SH-SY5Y (cell line): ENCODE results near the gene DLGAP3.

Experiments
- GATA2 ChIP-seq: IDR thresholded peaks from 2 replicates; pipeline ENCODE4 v1.6.1; 2011; ENCODE audit warnings: mild to moderate bottlenecking, low read depth, low read length
- GATA3 ChIP-seq: IDR thresholded peaks from 2 replicates; pipeline ENCODE4 v1.6.1; 2011; ENCODE audit warnings: low read depth, mild to moderate bottlenecking, low read length, moderate library complexity

Gene DLGAP3, protein sequence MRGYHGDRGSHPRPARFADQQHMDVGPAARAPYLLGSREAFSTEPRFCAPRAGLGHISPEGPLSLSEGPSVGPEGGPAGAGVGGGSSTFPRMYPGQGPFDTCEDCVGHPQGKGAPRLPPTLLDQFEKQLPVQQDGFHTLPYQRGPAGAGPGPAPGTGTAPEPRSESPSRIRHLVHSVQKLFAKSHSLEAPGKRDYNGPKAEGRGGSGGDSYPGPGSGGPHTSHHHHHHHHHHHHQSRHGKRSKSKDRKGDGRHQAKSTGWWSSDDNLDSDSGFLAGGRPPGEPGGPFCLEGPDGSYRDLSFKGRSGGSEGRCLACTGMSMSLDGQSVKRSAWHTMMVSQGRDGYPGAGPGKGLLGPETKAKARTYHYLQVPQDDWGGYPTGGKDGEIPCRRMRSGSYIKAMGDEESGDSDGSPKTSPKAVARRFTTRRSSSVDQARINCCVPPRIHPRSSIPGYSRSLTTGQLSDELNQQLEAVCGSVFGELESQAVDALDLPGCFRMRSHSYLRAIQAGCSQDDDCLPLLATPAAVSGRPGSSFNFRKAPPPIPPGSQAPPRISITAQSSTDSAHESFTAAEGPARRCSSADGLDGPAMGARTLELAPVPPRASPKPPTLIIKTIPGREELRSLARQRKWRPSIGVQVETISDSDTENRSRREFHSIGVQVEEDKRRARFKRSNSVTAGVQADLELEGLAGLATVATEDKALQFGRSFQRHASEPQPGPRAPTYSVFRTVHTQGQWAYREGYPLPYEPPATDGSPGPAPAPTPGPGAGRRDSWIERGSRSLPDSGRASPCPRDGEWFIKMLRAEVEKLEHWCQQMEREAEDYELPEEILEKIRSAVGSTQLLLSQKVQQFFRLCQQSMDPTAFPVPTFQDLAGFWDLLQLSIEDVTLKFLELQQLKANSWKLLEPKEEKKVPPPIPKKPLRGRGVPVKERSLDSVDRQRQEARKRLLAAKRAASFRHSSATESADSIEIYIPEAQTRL

DNA sequence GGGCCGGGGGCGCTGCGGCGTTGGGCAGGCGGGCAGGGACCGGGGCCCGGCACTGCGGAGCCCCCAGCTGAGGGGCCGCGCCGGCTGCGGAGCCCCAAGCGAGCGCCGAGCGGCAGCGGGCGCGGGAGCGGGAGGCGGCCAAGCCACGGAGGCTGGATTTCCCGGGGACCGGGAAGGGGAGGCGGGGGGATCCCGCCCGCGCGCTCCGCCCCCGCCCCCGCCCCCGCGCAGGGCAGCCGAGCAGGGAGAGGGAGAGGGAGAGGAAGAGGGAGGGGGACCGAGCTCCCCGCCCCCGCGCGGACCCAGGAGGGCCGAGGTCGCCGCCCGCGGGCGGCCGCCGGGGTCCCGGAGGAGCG, at the start of gene DLGAP3:
Gene DLGAP3 (minus strand): TSS at position 154 of the 356 bp plus-strand sequence. CDS start 24,267 bp downstream, outside the sequence.
- TF ChIP-seq GATA3, result no peak
- TF ChIP-seq GATA2, result no peak

DNA sequence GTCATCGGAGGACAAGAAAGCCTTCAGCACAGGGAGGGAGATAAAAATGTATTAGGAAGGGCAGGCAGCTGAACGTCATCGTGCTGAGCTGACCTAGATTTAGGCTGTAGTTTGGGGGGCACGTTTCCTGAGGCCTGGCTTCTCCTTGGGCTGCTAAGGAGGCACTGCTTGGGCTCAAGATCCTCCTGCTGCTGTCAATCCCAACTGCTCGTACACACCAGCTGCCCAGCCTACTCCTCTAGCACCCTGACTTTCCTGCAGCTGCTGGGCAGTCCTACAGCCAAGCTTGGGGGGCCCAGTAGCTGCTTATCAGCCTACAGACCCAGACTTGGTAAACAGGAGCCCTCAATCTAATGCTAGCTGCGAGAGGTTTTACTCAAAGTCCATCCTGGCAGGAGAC, 49.5 kb upstream of the DLGAP3 start:
- TF ChIP-seq GATA2, result no peak
- TF ChIP-seq GATA3, result no peak

DNA sequence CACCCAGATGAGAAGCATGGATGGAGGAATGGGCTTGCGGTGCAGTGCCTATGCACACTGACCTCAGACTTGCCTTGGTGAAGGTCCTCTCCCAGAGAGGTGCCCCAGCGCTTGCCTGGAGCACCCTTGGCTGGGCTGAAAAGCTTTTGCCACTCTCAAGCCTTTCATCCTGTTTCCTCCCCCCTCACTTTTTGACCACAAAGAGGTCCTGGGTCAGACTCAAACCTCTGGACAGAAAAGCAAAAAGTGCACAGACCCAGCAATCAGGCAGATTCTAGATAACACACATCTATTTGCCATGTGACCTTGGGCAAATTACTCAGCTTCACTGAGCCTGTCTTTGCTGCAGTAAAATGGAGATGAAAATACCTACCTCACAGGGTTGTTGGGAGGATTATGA, 48.4 kb upstream of the DLGAP3 start:
- TF ChIP-seq GATA3 (no peak), GATA2 (peak; percentile 49)

DNA sequence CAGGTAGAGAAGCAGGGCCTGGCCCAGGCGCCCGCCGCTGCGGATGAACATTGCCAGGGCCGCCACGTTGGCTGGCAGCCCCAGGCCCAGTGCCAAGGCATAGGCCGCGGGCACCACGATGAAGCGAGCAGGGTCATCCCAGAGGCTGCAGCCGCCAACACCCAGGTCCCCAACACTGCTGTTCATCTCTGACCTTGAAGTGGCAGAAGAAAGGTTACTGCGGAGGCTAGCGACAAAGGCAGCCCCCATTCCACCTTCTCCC, 47.7 kb upstream of the DLGAP3 start:
- no peak for TF ChIP-seq GATA3
- no peak for TF ChIP-seq GATA2

DNA sequence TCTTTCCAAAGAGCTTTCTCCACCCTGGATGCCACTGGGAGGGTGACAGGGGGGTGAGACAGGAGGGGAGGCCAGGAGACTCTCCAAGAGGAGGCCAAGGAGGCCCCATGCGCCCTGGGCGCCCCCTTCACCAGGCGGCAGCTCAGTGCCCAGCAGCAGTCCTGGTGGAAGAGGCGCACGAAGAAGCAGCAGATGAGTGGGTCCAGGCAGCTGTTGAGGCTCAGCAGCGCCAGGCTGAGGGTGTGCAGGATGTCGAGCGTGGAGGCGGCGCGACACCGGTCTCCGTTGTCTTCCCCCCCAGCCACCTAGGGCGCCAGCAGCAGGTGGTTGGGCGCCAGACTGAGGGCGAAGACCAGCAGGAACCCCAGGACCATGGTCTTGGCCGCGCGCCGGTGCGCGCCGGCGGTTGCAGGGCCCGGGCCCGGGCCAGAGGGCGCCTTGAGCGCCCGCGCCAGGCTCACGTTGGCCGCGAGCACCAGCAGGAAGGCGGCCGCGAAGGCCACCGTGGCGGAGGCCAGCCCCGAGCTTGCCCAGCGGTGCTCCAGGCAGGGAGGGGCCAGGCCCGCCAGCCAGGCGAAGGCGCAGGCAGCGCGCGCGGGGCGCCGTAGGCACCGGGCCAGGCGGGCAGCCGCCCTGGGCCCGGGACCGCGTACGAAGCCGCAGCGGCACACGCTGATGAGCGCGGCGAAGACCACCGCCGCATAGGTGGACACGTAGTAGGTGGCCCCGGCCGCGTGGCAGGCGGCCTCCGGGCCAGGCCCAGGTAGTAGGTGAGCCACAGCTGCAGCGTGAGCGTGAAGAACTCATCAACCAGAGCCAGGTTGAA, 47.1 kb upstream of the DLGAP3 start:
- TF ChIP-seq GATA3, result no peak
- no peak for TF ChIP-seq GATA2

DNA sequence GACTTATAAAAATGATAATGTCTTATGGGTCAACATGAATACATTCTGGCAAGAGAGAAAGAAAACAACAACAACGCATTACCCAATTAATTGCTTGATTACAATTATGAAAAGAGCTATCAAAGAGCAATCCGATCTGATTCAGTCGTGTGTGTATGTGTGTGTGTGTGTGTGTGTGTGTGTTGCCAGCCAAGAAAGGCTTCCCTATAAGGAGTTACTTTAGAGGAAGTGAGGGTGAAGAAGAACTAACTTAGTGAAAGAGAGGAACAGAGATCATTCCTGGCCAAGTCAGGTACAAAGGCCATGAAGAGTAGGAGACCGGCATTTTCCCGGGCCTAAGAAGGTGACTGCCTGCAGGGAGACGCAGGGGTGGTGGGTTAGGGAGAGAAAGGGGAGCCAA, 46.3 kb upstream of the DLGAP3 start:
- TF ChIP-seq GATA3 (no peak), GATA2 (no peak)

DNA sequence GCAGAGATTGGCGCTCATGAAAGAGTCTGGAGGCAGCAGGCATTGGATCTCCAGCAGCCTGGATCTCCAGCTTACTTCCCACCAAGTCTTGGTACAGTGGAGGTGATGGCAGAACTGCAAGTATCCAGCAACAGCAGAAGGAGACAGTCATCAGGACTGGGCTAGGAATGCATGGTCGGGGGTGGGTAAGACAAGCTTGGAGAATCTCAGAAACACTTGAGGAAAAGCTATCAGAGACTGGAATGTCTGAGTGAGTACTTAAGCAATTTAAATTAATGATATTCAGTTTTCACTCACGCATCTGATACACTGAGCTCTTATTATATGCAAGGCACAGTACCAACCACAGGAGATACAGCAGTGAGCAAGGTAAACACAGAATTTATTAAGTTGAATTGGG, 45.9 kb upstream of the DLGAP3 start:
- TF ChIP-seq GATA3 (no peak), GATA2 (no peak)

DNA sequence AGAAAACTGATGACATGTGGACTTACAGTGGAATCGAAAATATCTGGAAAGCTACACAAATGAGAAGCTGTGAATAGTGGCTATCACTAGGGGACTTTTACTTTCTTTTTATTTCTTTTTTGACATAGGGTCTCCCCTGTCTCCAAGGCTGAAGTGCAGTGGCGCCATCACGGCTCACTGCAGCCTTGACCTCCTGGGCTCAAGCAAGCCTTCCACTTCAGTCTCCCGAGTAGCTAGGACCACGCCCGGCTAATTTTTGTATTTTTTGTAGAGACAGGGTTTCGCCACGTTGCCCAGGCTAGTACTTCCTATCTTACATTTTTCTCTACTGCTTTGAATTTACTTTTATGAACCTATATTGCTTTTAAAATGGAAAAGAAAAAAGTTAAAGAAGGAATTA, 45.2 kb upstream of the DLGAP3 start:
- TF ChIP-seq GATA2 (no peak), GATA3 (no peak)

DNA sequence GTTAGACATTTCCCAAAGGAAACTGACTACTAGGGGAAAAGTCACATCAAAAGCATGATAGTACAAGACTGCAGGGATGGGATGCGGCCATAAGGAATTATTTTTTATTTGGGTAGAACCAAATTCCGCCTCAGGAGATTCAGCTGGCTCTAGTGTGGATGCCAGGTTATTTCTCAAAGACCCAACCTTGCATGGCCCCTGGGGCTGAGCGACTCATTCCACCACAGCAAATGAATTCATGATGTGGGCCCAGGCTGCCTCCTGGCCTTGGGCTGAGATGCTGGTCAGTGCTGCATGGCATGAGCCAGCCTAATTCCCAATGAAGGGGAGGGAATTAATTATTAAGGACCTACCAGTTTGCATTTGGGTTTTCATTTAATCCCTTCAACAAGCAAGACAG, 43.9 kb upstream of the DLGAP3 start:
- TF ChIP-seq GATA3 (no peak), GATA2 (no peak)

DNA sequence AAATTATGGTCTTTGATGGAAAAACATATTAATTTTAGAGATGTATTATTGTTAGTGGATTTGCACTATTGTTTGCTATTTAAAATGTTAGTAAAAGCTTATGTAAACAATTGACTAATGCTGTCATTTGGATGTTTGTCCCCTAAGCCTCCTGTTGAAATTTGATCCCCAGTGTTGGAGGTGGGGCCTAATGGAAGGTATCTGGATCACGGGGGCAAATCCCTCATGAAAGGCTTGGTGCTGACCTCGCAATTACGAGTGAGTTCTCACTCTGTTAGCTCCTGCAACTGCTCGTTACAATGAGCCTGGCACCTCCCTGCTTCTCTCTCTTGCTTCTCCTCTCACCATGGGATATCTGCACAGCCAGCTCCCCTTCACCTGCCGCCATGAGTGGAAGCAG, 41.4 kb upstream of the DLGAP3 start:
- TF ChIP-seq GATA3 (no peak), GATA2 (no peak)

DNA sequence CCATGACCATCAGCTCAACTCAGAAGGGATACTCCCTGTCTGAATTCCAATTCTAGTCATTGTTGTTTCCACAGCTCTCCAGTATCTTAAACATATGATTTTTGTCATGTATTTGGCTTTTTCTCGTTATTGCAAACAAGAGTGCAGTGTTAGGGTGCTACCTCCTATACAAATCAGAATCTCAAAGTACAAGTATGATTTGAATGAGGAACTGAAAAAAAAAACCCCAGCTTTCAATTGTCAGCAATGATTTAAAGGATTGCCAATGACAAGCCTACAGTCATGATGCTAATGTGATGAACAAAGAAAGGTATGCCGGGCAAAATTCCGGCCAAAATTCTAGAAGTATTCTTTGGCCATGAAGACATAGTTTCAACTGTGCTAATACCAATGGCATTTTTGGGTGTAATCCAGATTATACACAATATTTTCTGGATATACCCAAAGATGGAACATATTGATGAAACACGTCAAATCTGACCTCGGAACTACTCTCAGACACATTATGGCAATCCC, 40.8 kb upstream of the DLGAP3 start:
- TF ChIP-seq GATA2, result no peak
- TF ChIP-seq GATA3, result no peak

DNA sequence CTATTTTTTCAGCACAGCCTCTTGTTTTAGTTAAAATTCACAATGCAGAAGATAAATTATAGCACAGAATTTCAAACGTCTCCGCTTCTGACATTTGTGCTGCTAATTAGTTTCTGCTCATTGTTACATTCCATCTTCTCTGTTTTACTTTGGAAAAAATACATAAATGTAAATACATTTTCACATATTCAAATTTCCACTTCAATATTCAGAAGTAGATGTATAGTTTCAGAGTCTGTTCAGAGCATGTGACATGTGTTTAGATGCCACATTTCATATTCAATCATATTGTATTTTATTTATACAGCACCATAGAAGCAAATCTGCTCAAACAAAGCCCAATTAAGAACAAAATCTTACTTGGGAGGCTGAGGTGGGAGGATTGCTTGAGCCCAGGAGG, 36.1 kb upstream of the DLGAP3 start:
- no peak for TF ChIP-seq GATA3
- TF ChIP-seq GATA2, result no peak

DNA sequence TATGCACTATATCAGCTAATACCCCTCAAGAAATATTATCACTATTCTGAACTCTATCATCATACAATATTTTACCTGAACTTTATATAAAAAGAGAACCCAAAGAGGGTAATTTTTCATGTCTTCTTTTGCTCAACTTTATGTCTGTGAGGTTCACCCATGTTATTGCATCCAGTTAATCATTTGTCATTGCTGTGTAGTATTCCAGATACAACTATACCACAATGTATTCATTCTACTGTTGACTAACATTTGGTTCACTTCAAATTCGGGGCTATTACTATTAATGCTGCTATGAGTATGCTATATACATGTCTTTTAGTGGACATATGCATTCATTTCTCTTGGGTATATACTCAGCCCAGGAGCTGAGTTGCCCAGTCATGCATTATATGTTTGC, 21.0 kb upstream of the DLGAP3 start:
- no peak for TF ChIP-seq GATA3
- TF ChIP-seq GATA2, result no peak

DNA sequence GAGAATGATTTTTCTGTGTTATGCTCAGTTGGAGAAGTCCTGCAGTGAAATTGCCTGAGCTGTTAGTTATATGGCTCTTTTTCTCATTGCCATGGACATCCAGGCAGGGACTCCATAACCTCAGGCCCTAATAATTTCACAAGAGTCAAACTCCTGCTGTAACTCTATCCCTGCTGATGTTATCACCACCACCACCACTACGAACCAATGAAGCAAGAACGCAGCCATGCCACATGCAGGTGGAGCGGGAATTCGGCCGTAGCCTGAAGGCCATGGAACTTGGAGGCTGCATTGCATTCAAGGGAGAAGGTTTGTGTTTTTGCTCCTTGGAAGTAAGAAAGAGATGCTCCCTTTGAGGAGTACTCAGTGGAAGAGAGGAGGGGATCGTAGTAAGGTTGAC, 16.8 kb upstream of the DLGAP3 start:
- TF ChIP-seq GATA2, result no peak
- no peak for TF ChIP-seq GATA3

DNA sequence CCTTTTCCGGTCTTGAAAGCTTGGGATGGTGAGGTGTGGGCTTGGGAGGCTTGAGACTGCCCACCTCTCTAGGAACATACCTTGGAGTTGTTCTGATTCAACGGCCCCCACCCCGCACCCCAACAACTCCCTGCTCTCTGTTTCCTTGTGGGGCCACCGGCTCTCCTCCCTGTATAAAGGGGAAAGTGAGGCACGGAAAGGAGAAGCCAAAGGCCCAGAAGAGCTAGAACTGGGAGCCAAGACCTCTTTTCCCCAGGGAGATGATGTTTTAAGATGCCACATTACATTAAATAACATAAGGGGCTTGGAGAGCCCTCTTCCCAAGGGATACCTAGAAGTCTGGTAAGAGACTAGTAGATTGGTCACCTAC, 1.2 kb upstream of the DLGAP3 start:
- TF ChIP-seq GATA2, result no peak
- TF ChIP-seq GATA3, result no peak
